Measurements from ENCODE around the gene HYLS1. TPM values are rescaled to one million over a fixed set of nuclear protein-coding genes. Genes with fewer than 3 reads are reported as not detected.
A peak's percentile ranks its signal among the peaks of the same experiment; 100 is the strongest.
"Not testable (repeated sequence)": the region's sequence is repeated elsewhere in the genome, so short reads cannot be mapped to it uniquely, and the experiment has no call there.

The HYLS1 gene
- total and polyA plus RNA-seq, 12 donors = 1.8 to 8.4 (median 4.0) TPM

GRCh38 chr11:125904678-125905077 is 17.2 kb downstream of the HYLS1 start:
- peaks cover 9 to 24% of the 10 kb centered on the region in 2 donors for H3K4me1 ChIP-seq (replicated peaks in 1 of 2)
- no peaks in the 10 kb centered on the region for H3K9me3 ChIP-seq (replicated peaks in 1 of 3)
- intact Hi-C loops (cut with DNase I) = no loop called here
- H3K27me3 ChIP-seq = peaks cover 8% of the 10 kb centered on the region
- H3K4me3 ChIP-seq = peak overlapping the region in 1 of 4 donors; percentile 61
- peaks cover 0 to 6% of the 10 kb centered on the region in 2 donors for H3K36me3 ChIP-seq (replicated peaks in 1 of 2)
- peak overlapping the region in 1 of 5 donors; percentile 50 for H3K27ac ChIP-seq
- DNase-seq = no peak
- WGBS, 4 donors = 46 to 57% (median 51%) methylated on average over 11 of the region's 11 CpGs
- no peak for TF ChIP-seq CTCF (IDR thresholded peaks at IDR 0.05)
- TF ChIP-seq POLR2A (IDR thresholded peaks at IDR 0.05) = no peak

- DNase-seq = no peak
- Histone ChIP-seq H3K27ac (no peak overlapping the region), H3K4me3 (no peak overlapping the region)
Measured at GRCh38 chr11:125910226-125910849, 22.9 kb downstream of the HYLS1 start.

GRCh38 chr11:125914601-125915000 is 27.1 kb downstream of the HYLS1 start:
- H3K4me3 ChIP-seq; H3K9me3 ChIP-seq (replicated peaks in 1 of 3); H3K4me1 ChIP-seq (replicated peaks in 1 of 2); DNase-seq; H3K27me3 ChIP-seq; H3K27ac ChIP-seq; H3K36me3 ChIP-seq (replicated peaks in 1 of 2); intact Hi-C loops (cut with DNase I): not testable (repeated sequence)
- 67 to 84% (median 77%) methylated on average over 3 of the region's 3 CpGs for WGBS, 4 donors

More at GRCh38 chr11:125910226-125910849, 22.9 kb downstream of the HYLS1 start:
- TF ChIP-seq POLR2A (IDR thresholded peaks at IDR 0.05) (no peak), CTCF (IDR thresholded peaks at IDR 0.05) (no peak)
- Histone ChIP-seq H3K36me3 (replicated peaks in 1 of 2) (no peaks in the 10 kb centered on the region), H3K4me1 (replicated peaks in 1 of 2) (no peaks in the 10 kb centered on the region), H3K9me3 (replicated peaks in 1 of 3) (no peaks in the 10 kb centered on the region), H3K27me3 (peaks cover 2% of the 10 kb centered on the region)
- 70 to 81% (median 75%) methylated on average over 8 of the region's 8 CpGs for WGBS, 4 donors
- intact Hi-C loops (cut with DNase I) = no loop called here

GRCh38 chr11:125916683-125917347 is 29.3 kb downstream of the HYLS1 start:
- Histone ChIP-seq H3K27ac (no peak overlapping the region), H3K4me3 (no peak overlapping the region), H3K4me1 (replicated peaks in 1 of 2) (no peaks in the 10 kb centered on the region), H3K27me3 (no peaks in the 10 kb centered on the region), H3K36me3 (replicated peaks in 1 of 2) (no peaks in the 10 kb centered on the region), H3K9me3 (replicated peaks in 1 of 3) (no peaks in the 10 kb centered on the region)
- TF ChIP-seq POLR2A (IDR thresholded peaks at IDR 0.05) (no peak), CTCF (IDR thresholded peaks at IDR 0.05) (no peak)
- DNase-seq = no peak
- intact Hi-C loops (cut with DNase I) = no loop called here
- 78 to 87% (median 82%) methylated on average over 12 of the region's 12 CpGs for WGBS, 4 donors

Measured in adrenal gland (tissue), 12 donors.